Gastrocnemius medialis (tissue), 4 donors: Measurements from ENCODE around the gene PIGS. TPM values are rescaled to one million over a fixed set of nuclear protein-coding genes. Genes with fewer than 3 reads are reported as not detected.

Experiments used
- ATAC-seq, 2 donors: fragments of 150-250 bp; one replicate each; pipeline ENCODE4 v1.9.1; 2016
- DNase-seq, 2 donors: peaks; one replicate each; pipeline ENCODE4 v3.0.0-alpha.2; 2019
- H3K27ac ChIP-seq, 4 donors: fragments of 200-600 bp; sonication (generic); 1 replicate in 1 of 4; 2 replicates in 3 of 4; pipeline ENCODE4 v1.5.1; 2016 to 2018; ENCODE audit warnings: mild to moderate bottlenecking in 2 of 4, moderate library complexity in 1 of 4
- H3K27me3 ChIP-seq, 3 donors: fragments of 200-600 bp; sonication (generic) in 2 of 3; 1 replicate in 1 of 3; 2 replicates in 2 of 3; pipeline versions ENCODE4 v1.5.1 to v1.6.0; 2016 to 2019; ENCODE audit warnings: mild to moderate bottlenecking in 1 of 3, moderate library complexity in 1 of 3
- H3K36me3 ChIP-seq, 2 donors: fragments of 200-600 bp; sonication (generic) in 1 of 2; one replicate each; pipeline ENCODE4 v1.5.1; 2017 to 2018
- H3K4me1 ChIP-seq, 2 donors: fragments of 200-600 bp; sonication (generic) in 1 of 2; one replicate each; pipeline ENCODE4 v1.5.1; 2016 to 2017; ENCODE audit warnings: mild to moderate bottlenecking in 2 of 2
- H3K4me3 ChIP-seq, 4 donors: fragments of 200-600 bp; sonication (generic) in 3 of 4; 1 replicate in 1 of 4; 2 replicates in 3 of 4; pipeline ENCODE4 v1.5.1; 2016 to 2019; ENCODE audit warnings: mild to moderate bottlenecking in 2 of 4
- H3K9me3 ChIP-seq, 3 donors: fragments of 200-600 bp; sonication (generic) in 2 of 3; 1 replicate in 1 of 3; 2 replicates in 2 of 3; pipeline ENCODE4 v1.5.1; 2016 to 2019
- POLR2A ChIP-seq, 2 donors: fragments of 450-650 bp; IDR thresholded peaks; one replicate each; pipeline ENCODE4 v1.6.1; 2017; ENCODE audit warnings: antibody characterized with exemption in 2 of 2, mild to moderate bottlenecking in 2 of 2, moderate library complexity in 2 of 2
- in situ Hi-C, 4 donors: fragments of 200-750 bp; cut with MboI; loops; one replicate each; pipeline versions ENCODE4 v1.15.0 to v1.8.0; 2017; ENCODE audit warnings: low sequenced_read_pairs in 4 of 4
- intact Hi-C: fragments of 100-400 bp; cut with DNase I; formaldehyde crosslinking; loops from one replicate; pipeline ENCODE4 v1.15.1; 2023; ENCODE audit warnings: low total_unique reads
- total RNA-seq, 4 donors: library from RNA; depleted of rRNA; stranded (reverse); fragments of >200 nt; gene quantifications; one replicate each; pipeline versions ENCODE4 v1.1.0 to v1.2.3, GENCODE V29; 2016
- TF ChIP-seq, protein P1 (sequence below), 5 experiments: fragments of 450-650 bp in 3 of 5; fragments of 200-600 bp in 2 of 5; sonication (generic) in 2 of 5; IDR thresholded peaks in 4 of 5; conservative IDR thresholded peaks in 1 of 5; 1 replicate in 4 of 5; 2 replicates in 1 of 5; pipeline ENCODE4 v1.5.1; 2016 to 2019; ENCODE audit warnings: antibody characterized with exemption in 5 of 5, mild to moderate bottlenecking in 3 of 5, moderate library complexity in 3 of 5

Gene PIGS
- total RNA-seq, 4 donors from 2014 or later = 25.0 to 63.0 (median 50.0) TPM

GRCh38 chr17:28514561-28515002 lies 56.7 kb downstream of the PIGS start:
- no peaks in the 10 kb centered on the region for H3K9me3 ChIP-seq
- TF ChIP-seq POLR2A (IDR thresholded peaks at IDR 0.05) = no peak
- TF ChIP-seq, protein P1, sequence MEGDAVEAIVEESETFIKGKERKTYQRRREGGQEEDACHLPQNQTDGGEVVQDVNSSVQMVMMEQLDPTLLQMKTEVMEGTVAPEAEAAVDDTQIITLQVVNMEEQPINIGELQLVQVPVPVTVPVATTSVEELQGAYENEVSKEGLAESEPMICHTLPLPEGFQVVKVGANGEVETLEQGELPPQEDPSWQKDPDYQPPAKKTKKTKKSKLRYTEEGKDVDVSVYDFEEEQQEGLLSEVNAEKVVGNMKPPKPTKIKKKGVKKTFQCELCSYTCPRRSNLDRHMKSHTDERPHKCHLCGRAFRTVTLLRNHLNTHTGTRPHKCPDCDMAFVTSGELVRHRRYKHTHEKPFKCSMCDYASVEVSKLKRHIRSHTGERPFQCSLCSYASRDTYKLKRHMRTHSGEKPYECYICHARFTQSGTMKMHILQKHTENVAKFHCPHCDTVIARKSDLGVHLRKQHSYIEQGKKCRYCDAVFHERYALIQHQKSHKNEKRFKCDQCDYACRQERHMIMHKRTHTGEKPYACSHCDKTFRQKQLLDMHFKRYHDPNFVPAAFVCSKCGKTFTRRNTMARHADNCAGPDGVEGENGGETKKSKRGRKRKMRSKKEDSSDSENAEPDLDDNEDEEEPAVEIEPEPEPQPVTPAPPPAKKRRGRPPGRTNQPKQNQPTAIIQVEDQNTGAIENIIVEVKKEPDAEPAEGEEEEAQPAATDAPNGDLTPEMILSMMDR (IDR thresholded peaks at IDR 0.05 in 4 of 5, conservative IDR thresholded peaks at IDR 0.05 in 1 of 5) = no peak
- no peak overlapping the region for H3K27ac ChIP-seq
- H3K27me3 ChIP-seq = peaks cover 9 to 30% (median 29%) of the 10 kb centered on the region in 3 donors
- H3K4me1 ChIP-seq = no peaks in the 10 kb centered on the region
- DNase-seq (no peak), ATAC-seq (no peak)
- no peaks in the 10 kb centered on the region for H3K36me3 ChIP-seq
- intact Hi-C loops = no loop called here
- in situ Hi-C loops = loop anchor here in 1 of 4 donors (25.0 kb wide), 1 partner anchor 102 kb away; the partner anchor contains the start of gene SLC46A1
- no peak overlapping the region for H3K4me3 ChIP-seq

DNA sequence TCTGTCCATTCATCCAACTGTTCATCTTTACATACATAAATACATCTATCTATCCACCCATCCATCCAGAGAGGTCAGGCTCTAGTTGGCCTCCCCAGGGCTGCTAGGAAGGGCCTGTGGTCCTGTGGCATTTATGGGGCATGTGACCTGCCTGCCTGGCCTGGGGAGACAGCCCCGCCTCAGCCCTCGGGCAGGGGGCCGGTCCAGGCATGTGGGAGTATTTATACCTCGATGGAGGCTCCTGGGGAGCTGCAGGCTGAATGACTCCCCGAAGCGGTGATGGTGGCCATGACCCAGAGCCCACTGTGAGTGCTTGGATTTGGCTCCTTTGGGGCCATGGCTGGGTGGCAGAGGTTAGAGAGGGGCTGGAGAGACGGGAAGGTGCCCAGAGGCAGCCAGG lies 57.8 kb downstream of the PIGS start:
- TF ChIP-seq, protein P1 (IDR thresholded peaks at IDR 0.05 in 4 of 5, conservative IDR thresholded peaks at IDR 0.05 in 1 of 5) = no peak
- TF ChIP-seq POLR2A (IDR thresholded peaks at IDR 0.05) = no peak
- intact Hi-C loops (no loop called here), in situ Hi-C loops (loop anchor here in 1 of 4 donors (25.0 kb wide), 1 partner anchor 101 kb away; the partner anchor contains the start of gene SLC46A1)
- no peaks in the 10 kb centered on the region for H3K4me1 ChIP-seq
- DNase-seq (no peak), ATAC-seq (no peak)
- no peak overlapping the region for H3K27ac ChIP-seq
- H3K27me3 ChIP-seq = peaks cover 14 to 34% (median 33%) of the 10 kb centered on the region in 3 donors
- no peaks in the 10 kb centered on the region for H3K36me3 ChIP-seq
- H3K4me3 ChIP-seq = no peak overlapping the region
- no peaks in the 10 kb centered on the region for H3K9me3 ChIP-seq

DNA sequence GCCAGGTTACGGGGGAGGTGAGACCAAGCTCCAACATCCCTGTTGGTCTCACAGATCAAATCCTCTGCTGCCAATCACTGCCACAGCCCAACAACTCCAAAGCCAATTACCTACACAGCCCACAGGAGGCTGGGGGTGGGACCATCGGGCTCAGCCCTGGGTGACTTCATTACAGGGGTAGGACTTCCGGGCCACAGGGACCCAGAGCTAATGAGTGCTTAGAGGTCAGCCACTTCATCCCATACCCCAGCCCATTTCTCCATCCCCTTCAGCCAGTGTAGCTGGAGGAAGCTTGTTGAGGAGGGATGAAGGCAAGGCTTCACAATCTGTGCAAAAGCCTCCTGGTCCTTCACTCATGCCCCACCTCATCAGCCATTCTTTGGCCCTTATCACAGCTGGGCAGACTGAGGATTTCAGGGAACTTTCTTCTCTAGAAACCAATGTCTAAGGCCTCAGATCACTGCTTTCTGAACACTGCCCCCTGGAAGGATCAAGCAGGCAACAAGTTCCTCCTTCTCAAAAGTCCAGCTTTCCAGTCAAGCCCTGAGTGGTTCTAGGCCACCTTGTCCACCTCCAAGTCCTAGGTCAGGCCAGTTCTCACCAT lies 59.4 kb downstream of the PIGS start:
- Histone ChIP-seq H3K4me1 (no peaks in the 10 kb centered on the region), H3K27ac (no peak overlapping the region), H3K36me3 (no peaks in the 10 kb centered on the region), H3K9me3 (no peaks in the 10 kb centered on the region), H3K4me3 (no peak overlapping the region), H3K27me3 (peaks cover 17 to 42% (median 38%) of the 10 kb centered on the region in 3 donors)
- intact Hi-C loops (no loop called here), in situ Hi-C loops (loop anchor here in 1 of 4 donors (25.0 kb wide), 1 partner anchor 100 kb away; the partner anchor contains the start of gene SLC46A1)
- DNase-seq = no peak
- TF ChIP-seq, protein P1 (IDR thresholded peaks at IDR 0.05 in 4 of 5, conservative IDR thresholded peaks at IDR 0.05 in 1 of 5) = no peak
- no peak for TF ChIP-seq POLR2A (IDR thresholded peaks at IDR 0.05)
- ATAC-seq = no peak

DNA sequence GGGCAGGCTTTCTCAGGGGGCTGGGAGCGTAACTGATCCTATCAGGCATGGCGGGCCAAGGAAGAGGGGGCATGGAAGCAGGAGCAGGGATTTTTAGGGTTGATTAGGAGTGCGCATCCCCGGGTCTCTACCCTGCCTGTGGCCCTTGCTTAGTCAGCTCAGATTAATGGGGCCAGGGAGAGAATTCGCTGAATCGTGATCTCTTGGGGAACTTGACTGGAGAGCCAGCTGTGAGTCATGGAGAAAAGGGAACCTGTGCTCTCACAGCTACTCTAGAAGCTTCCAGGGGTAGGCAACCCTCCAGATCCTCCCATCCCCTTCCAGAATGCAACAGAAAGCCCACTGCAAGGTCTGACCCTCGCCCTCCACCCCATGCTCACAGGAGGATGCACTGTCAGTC lies 61.5 kb downstream of the PIGS start:
- DNase-seq (no peak), ATAC-seq (no peak)
- H3K36me3 ChIP-seq = no peaks in the 10 kb centered on the region
- H3K9me3 ChIP-seq = no peaks in the 10 kb centered on the region
- H3K4me3 ChIP-seq = no peak overlapping the region
- in situ Hi-C loops (loop anchor here in 1 of 4 donors (25.0 kb wide), 1 partner anchor 97 kb away; the partner anchor contains the start of gene SLC46A1), intact Hi-C loops (no loop called here)
- TF ChIP-seq, protein P1 (IDR thresholded peaks at IDR 0.05 in 4 of 5, conservative IDR thresholded peaks at IDR 0.05 in 1 of 5) = no peak
- no peak for TF ChIP-seq POLR2A (IDR thresholded peaks at IDR 0.05)
- peaks cover 17 to 45% (median 38%) of the 10 kb centered on the region in 3 donors for H3K27me3 ChIP-seq
- H3K27ac ChIP-seq = no peak overlapping the region
- no peaks in the 10 kb centered on the region for H3K4me1 ChIP-seq
